ENCODE results near the gene TSPYL1.

The TSPYL1 gene

GRCh38 chr6:116283191-116283590, 3.5 kb upstream of the TSPYL1 start:
- peaks cover 4% of the 10 kb centered on the region for H3K36me3 ChIP-seq (ENCODE audit: control insufficient read depth, insufficient read depth, low read length)
- no peak for DNase-seq (ENCODE audit: extremely low read depth, insufficient read length)

GRCh38 chr6:116282698-116283097, 3.0 kb upstream of the TSPYL1 start:
- Histone ChIP-seq H3K4me3 (replicated peaks; ENCODE audit: low read depth, low read length) (no peak overlapping the region), H3K27me3 (replicated peaks; ENCODE audit: control insufficient read depth, insufficient read depth, low read length) (no peaks in the 10 kb centered on the region), H3K36me3 (ENCODE audit: control insufficient read depth, insufficient read depth, low read length) (peaks cover 5% of the 10 kb centered on the region)
- TF ChIP-seq CTCF (IDR thresholded peaks at IDR 0.05; ENCODE audit: insufficient read depth, low read length, poor library complexity, severe bottlenecking): no peak
- DNase-seq (ENCODE audit: extremely low read depth, insufficient read length): no peak

More at GRCh38 chr6:116283191-116283590, 3.5 kb upstream of the TSPYL1 start:
- H3K4me3 ChIP-seq (replicated peaks; ENCODE audit: low read depth, low read length): no peak overlapping the region
- no peak for TF ChIP-seq CTCF (IDR thresholded peaks at IDR 0.05; ENCODE audit: insufficient read depth, low read length, poor library complexity, severe bottlenecking)
- no peaks in the 10 kb centered on the region for H3K27me3 ChIP-seq (replicated peaks; ENCODE audit: control insufficient read depth, insufficient read depth, low read length)

GRCh38 chr6:116280933-116281316, 1.2 kb upstream of the TSPYL1 start:
- TF ChIP-seq CTCF (IDR thresholded peaks at IDR 0.05; ENCODE audit: insufficient read depth, low read length, poor library complexity, severe bottlenecking): no peak
- no peaks in the 10 kb centered on the region for H3K27me3 ChIP-seq (replicated peaks; ENCODE audit: control insufficient read depth, insufficient read depth, low read length)
- no peak for DNase-seq (ENCODE audit: extremely low read depth, insufficient read length)
- peak overlapping the region; percentile 80 for H3K4me3 ChIP-seq (replicated peaks; ENCODE audit: low read depth, low read length)
- H3K36me3 ChIP-seq (ENCODE audit: control insufficient read depth, insufficient read depth, low read length): peaks cover 5% of the 10 kb centered on the region

- Histone ChIP-seq H3K27me3 (replicated peaks; ENCODE audit: control insufficient read depth, insufficient read depth, low read length) (no peaks in the 10 kb centered on the region), H3K4me3 (replicated peaks; ENCODE audit: low read depth, low read length) (peak overlapping the region; percentile 80), H3K36me3 (ENCODE audit: control insufficient read depth, insufficient read depth, low read length) (peaks cover 5% of the 10 kb centered on the region)
- DNase-seq (ENCODE audit: extremely low read depth, insufficient read length): no peak
- no peak for TF ChIP-seq CTCF (IDR thresholded peaks at IDR 0.05; ENCODE audit: insufficient read depth, low read length, poor library complexity, severe bottlenecking)
Measured at GRCh38 chr6:116280161-116280932, 617 bp upstream of the TSPYL1 start.

- Histone ChIP-seq H3K36me3 (ENCODE audit: control insufficient read depth, insufficient read depth, low read length) (peaks cover 5% of the 10 kb centered on the region), H3K4me3 (replicated peaks; ENCODE audit: low read depth, low read length) (peak overlapping the region; percentile 80), H3K27me3 (replicated peaks; ENCODE audit: control insufficient read depth, insufficient read depth, low read length) (no peaks in the 10 kb centered on the region)
- no peak for DNase-seq (ENCODE audit: extremely low read depth, insufficient read length)
- TF ChIP-seq CTCF (IDR thresholded peaks at IDR 0.05; ENCODE audit: insufficient read depth, low read length, poor library complexity, severe bottlenecking): no peak
Measured at GRCh38 chr6:116278854-116279231, 887 bp downstream of the TSPYL1 start.

- peak overlapping the region; percentile 80 for H3K4me3 ChIP-seq (replicated peaks; ENCODE audit: low read depth, low read length)
- no peak for DNase-seq (ENCODE audit: extremely low read depth, insufficient read length)
- TF ChIP-seq CTCF (IDR thresholded peaks at IDR 0.05; ENCODE audit: insufficient read depth, low read length, poor library complexity, severe bottlenecking): no peak
- H3K27me3 ChIP-seq (replicated peaks; ENCODE audit: control insufficient read depth, insufficient read depth, low read length): no peaks in the 10 kb centered on the region
- H3K36me3 ChIP-seq (ENCODE audit: control insufficient read depth, insufficient read depth, low read length): peaks cover 6% of the 10 kb centered on the region
Measured at GRCh38 chr6:116278481-116278829, 1.3 kb downstream of the TSPYL1 start.
